Activated CD4-positive, CD25-positive, alpha-beta regulatory T cell treated with anti-CD3 and anti-CD28 coated beads, Interleukin-2, amount 50 U/mL, for 16 hours (primary cell): ENCODE results near the gene VGF.
"Not testable (repeated sequence)": the region's sequence is repeated elsewhere in the genome, so short reads cannot be mapped to it uniquely, and the experiment has no call there.

Experiments
- DNase-seq: peaks from one replicate; pipeline ENCODE4 v3.0.0-alpha.2; 2020; ENCODE audit warnings: low read depth, low spot score

The VGF gene

GRCh38 chr7:101137651-101138212 is 27.6 kb downstream of the VGF start:
- no peak for DNase-seq

GRCh38 chr7:101134399-101134980 is 30.9 kb downstream of the VGF start:
- no peak for DNase-seq

GRCh38 chr7:101133621-101134398 is 31.6 kb downstream of the VGF start:
- DNase-seq = no peak

GRCh38 chr7:101132626-101133600 is 32.5 kb downstream of the VGF start:
- DNase-seq = not testable (repeated sequence)

DNA sequence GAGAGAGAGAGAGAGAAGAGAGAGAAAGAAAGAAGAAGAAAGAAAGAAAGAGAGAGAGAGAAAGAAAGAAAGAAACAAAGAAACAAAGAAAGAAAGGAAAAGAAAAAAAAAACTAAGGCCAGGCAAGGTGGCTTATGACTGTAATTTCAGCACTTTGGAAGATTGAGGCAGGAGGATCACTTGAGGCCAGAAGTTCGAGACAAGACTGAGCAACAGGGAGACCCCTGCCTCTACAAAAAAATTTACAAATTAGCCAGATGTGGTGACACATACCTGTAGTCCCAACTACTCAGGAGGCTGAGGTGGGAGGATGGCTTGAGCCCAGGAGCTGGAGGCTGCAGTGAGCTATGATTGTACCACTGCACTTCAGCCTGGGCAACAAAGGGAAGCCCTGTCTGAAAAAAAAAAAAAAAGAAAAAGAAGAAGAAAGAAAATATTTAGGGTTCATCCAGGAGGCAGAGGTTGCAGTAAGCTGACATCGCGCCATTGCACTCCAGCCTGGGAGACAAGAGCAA is 35.7 kb downstream of the VGF start:
- no peak for DNase-seq

- no peak for DNase-seq
Measured at GRCh38 chr7:101128040-101128834, 37.1 kb downstream of the VGF start.

- DNase-seq = no peak
Measured at GRCh38 chr7:101127460-101128039, 37.8 kb downstream of the VGF start.

GRCh38 chr7:101126651-101127459 is 38.5 kb downstream of the VGF start, which contains the start of gene SERPINE1:
Gene SERPINE1, plus strand, starts transcription at chr7:101127104. Its CDS starts 1,290 bp downstream, at chr7:101128394.
- no peak for DNase-seq

- no peak for DNase-seq
Measured at GRCh38 chr7:101125989-101126650, 39.2 kb downstream of the VGF start.

DNA sequence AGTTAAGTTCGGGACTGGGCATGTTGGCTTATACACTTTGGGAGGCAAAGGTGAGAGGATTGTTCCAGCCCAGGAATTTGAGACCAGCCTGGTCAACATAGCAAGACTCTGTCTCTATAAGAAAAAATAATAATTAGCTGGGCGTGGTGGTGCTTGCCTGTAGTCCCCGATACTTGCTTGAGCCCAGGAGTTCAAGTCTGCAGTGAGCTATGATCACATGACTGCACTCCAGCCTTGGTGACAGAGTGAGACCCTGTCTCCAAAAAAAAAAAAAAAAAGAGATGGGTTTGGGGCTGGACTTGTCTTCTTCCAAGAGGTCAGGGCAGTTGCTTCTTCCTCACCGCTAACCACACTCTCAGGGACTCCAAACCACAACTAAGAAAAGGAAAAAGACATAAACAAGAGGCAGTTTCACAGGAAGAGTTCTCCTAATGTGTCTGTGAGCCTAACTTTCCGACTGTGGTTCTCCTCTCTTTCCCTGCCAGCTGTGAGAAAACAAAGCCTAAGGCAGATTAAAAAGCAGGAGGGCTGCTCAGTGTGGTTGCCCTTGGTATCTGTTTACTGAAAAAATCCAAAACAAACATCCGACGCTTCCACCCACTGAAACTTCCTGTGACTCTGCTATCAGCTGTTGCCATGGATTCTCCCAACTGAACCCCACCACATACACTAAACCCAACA is 40.9 kb downstream of the VGF start:
- DNase-seq = no peak

DNA sequence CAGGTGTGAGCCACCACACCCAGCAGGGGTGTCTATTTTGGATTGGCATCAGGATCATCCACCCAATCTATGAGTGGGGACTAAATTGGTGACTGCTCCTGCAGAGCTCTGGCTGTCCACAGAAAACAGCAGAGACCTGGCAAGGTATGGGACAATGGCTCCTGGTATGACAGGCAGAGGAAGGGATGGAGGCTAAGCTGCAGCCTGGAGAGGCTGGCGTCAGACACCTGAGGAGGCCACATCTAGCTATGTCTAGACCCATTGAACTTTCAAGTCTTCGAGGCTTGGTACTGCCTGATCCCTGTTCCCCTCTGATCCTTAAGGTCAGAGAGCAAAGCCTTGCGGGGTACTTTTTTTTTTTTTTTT is 41.7 kb downstream of the VGF start:
- no peak for DNase-seq

GRCh38 chr7:101122933-101123702 is 42.3 kb downstream of the VGF start:
- no peak for DNase-seq

GRCh38 chr7:101121991-101122932 is 43.1 kb downstream of the VGF start:
- no peak for DNase-seq

- not testable (repeated sequence) for DNase-seq
Measured at GRCh38 chr7:101121631-101121990, 43.8 kb downstream of the VGF start.

- no peak for DNase-seq
Measured at GRCh38 chr7:101120315-101120714, 45.1 kb downstream of the VGF start.

GRCh38 chr7:101119876-101120275 is 45.5 kb downstream of the VGF start:
- DNase-seq = no peak

GRCh38 chr7:101118856-101119255 is 46.5 kb downstream of the VGF start:
- DNase-seq = no peak
